NCI-H2196 (cell line): Measurements from ENCODE around the gene CNNM4.

Experiments
- DNase-seq: peaks from one replicate; lab custom pipeline; 2025; ENCODE audit not compliant: unreplicated experiment; lab: John Stamatoyannopoulos, UW

Gene CNNM4

GRCh38 chr2:96830044-96830562, 69.4 kb downstream of the CNNM4 start:
- DNase-seq = no peak

DNA sequence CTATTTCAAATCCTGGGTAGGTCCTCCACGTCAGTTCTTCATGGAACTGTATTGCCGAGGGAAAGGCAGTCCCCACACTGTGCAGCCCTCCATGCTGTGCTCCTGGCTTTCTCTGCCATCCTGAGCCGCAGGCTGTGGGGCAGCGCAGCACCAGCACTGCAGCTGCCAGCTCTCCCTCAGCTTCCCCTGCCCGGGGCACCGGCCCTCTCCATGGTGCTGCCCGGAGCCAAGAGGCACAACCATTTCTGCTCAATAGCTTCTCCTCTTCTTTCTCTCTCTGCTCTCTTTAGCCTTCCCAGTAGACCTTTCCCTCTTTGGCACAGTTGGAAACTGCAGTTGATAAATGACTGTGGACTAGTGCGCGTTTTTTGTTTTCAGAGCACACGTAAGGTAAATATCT, 71.0 kb downstream of the CNNM4 start:
- DNase-seq = no peak

GRCh38 chr2:96832408-96832753, 71.7 kb downstream of the CNNM4 start:
- no peak for DNase-seq

- peak; percentile 89 for DNase-seq
Observed at GRCh38 chr2:96832754-96833507, 72.2 kb downstream of the CNNM4 start.

DNA sequence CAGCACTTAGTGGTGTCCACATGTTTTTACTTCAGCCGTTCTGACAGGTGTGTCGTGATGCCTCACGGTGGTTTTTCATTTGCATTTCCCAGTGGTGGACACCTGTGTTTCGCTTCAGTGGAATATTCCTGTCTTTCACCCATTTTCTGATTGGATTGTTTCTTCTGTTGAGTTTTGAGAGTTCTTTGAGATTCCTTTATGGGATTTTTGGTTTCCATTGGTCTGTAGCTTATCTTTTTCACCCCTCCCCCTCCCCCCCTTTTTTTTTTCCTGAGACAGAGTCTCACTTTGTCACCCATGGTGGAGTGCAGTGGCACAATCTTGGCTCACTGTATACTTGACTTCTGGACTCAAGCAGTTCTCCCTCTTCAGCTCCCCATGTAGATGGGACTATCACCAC, 75.1 kb downstream of the CNNM4 start:
- no peak for DNase-seq

DNA sequence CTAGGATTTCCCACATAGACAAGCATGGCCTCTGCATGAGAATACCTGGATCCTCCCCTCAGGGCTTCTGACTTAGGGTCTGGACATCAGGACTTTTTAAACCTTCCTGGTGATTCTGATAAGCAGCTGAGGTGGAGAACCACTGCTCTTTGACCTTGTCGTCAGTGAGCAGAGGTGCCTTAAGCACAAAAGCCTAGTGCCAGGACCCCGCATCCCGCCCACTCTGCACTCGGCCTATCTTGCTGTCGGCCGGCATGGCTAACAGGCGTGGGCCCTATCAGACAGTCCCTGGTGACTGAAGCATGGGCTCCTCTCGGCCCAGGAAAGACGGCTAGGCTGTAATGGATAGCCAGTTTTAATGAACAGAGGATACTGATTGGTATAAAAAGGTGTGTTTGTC, 76.9 kb downstream of the CNNM4 start:
- no peak for DNase-seq

- no peak for DNase-seq
Observed at GRCh38 chr2:96838345-96839292, 77.9 kb downstream of the CNNM4 start.

GRCh38 chr2:96839293-96839874, 78.7 kb downstream of the CNNM4 start:
- DNase-seq = peak; percentile 72

DNA sequence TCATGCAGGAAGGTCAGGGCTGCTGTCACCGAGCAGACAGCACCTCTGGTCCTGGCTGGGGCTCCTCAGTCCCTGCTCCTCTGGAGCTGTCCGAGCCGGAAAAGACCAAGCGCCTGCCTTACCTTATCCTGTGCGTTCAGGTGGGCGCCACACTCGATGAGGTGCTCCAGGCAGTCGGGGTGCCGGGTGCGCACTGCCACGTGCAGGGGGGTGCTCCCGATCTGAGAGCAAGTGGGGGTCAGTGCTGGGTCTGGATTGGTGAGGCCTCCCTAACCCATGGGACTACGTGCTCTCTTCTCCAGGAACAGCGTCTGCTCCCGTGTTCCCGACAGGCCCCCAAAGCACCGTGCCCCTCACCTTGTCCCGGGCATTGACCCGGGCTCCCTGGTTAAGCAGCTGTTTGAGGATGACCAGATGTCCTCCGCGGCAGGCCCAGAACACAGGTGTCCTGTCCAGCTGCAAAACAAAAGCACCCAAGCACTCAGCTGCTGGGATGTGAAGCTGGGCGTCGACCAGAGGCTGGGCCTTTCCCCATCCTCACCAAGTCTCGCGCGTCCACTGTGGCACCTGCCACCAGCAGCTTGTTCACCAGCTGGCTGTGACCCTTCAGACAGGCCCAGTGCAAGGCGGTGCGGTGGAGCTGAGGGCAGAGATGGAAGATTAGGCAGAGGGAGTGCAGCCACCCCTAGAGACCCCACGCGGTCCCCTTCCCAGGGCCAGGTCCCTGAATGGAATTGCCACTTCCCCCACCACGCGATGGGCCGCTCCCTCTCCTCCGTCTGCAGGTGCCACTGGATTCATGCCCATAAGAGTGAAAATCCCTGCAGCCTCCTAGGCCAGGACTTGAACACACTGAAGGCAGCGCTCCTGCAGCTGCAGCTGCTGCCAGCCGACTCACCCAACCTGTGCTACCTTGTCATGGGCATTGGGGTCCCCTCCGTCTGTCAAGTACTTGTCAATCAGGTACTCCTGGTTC, 79.5 kb downstream of the CNNM4 start:
- DNase-seq = peak; percentile 21

GRCh38 chr2:96841701-96842495, 81.2 kb downstream of the CNNM4 start:
- DNase-seq = no peak

DNA sequence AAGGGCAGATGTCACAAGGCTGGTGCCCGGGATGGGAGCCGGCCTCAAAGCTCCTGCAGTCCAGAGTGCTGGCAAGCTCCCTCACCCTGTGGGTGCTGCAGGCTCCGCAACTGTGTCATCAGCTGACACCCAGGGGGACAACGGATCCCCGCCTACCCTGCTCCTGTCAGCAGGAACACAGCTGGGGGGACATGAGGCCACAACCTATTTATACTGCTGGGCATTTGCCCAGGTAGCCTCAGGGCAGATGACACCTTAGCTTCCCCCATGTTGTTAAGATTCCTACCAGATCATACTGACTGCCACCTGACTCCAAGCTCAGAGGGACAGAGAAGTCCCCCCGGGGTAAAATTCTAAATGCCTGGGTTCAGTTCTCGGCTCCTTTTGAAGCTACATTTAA, 81.9 kb downstream of the CNNM4 start:
- DNase-seq = no peak

- no peak for DNase-seq
Observed at GRCh38 chr2:96843538-96844268, 83.0 kb downstream of the CNNM4 start, which contains the start of gene ANKRD23. TSS of gene ANKRD23 (minus strand) at chr2:96844021. CDS start at chr2:96843992, 29 bp downstream.

DNA sequence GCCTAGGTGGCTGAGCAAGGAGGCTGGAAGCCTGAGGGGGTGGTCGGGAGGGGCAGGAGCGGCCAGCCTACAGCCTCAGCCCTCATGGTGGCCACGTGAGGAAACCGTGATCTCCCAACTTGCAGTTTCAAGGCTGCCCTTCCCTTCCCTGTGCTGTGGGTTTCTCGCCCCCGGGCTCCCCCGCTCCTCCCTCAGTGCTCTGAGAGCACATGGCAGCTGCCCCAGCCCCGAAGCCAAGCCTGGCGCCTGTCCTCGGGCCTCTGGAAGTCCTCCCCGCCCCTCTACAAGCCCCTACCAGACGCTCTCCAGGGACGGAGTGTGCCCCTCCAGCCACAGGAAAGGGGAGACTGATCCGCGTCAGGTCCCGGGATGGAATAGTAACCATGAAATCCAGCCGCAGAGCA, 83.7 kb downstream of the CNNM4 start:
- DNase-seq = no peak

GRCh38 chr2:96846825-96847224, 86.1 kb downstream of the CNNM4 start:
- no peak for DNase-seq

DNA sequence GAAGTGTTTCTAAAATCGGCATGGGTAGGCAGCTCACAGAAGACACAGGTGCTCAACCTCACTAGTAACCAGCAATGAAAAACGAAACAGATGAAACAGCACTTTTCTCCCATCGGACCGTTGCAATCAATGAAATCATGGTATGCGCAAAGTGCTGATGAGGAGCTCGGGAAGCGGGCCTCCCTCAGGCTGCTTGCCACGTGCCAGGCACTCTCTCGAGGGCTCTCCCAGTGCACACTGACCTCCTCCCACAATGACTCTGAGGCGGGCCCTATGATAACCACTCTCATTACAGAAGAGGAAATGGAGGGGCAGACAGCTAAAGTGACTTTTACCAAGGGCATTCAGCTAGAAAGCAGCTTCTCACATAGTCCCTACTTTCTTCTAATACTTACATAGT, 86.9 kb downstream of the CNNM4 start:
- DNase-seq = no peak

DNA sequence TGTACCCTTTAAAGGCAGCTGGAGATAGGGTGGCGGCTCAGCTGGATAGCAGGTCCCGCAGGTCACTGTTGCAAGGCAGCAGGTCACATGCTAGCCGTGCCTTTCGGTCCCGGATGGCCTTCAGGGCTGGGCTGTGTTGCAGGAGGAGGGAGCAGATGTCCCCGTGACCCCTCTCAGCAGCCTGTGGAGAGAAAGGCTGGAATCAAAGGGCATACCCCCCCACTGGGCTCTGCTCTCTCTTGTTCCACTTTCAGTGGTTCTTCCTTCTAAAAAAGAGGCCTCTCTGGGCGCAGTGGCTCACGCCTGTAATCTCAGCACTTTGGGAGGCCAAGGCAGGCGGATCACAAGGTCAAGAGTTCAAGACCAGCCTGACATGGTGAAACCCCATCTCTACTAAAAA, 87.6 kb downstream of the CNNM4 start:
- no peak for DNase-seq

DNA sequence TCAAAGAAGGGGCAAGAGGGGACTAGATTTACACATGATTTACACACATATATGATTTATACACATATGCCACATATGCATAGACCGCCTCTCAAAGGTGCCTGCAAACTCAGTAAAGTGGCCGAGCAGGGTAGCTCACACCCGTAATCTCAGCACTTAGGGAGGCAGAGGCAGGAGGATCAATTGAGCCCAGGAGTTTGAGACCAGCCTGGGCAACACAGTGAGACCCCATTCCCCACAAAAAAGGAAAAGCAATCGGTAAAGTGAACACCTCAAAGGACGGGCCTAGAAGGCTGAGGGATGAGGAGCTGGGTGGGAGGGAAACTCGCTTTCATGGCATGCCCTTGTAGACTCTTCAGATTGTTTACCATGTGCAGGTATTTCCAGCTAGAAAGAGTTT, 92.0 kb downstream of the CNNM4 start:
- no peak for DNase-seq

GRCh38 chr2:96853321-96853720, 92.6 kb downstream of the CNNM4 start:
- DNase-seq = no peak
